ENCODE data around the gene GPR132. TPM values are rescaled to one million over a fixed set of nuclear protein-coding genes. Genes with fewer than 3 reads are reported as not detected.
A peak's percentile ranks its signal among the peaks of the same experiment; 100 is the strongest.
"Not testable (repeated sequence)": the region's sequence is repeated elsewhere in the genome, so short reads cannot be mapped to it uniquely, and the experiment has no call there.

Gene GPR132
- polyA plus RNA-seq, 1 donor (not counting 4 experiments of a cell fraction or from before 2014, with no cell fraction given), result not detected

- Histone ChIP-seq H2AFZ (ENCODE audit: control insufficient read depth, low read length) (no peak overlapping the region), H3K79me2 (ENCODE audit: control insufficient read depth, insufficient read depth, low read length) (peaks cover 5% of the 10 kb centered on the region), H4K20me1 (ENCODE audit: control insufficient read depth, extremely low read depth, insufficient read depth, low read length) (no peaks in the 10 kb centered on the region), H3K27me3 (ENCODE audit: control insufficient read depth, extremely low read depth, insufficient read depth, low read length) (no peaks in the 10 kb centered on the region), H3K36me3 (ENCODE audit: control insufficient read depth in 2 of 2, extremely low read depth in 1 of 2, insufficient read depth in 2 of 2, low read length in 2 of 2) (peaks cover 0 to 2% of the 10 kb centered on the region in 2 experiments), H3K4me3 (ENCODE audit: control insufficient read depth in 2 of 3, extremely low read depth in 1 of 3, insufficient read depth in 2 of 3, low read depth in 1 of 3, low read length in 3 of 3) (no peak overlapping the region), H3K9me1 (ENCODE audit: control insufficient read depth, extremely low read depth, insufficient read depth, low read length) (no peaks in the 10 kb centered on the region), H3K9me3 (ENCODE audit: control insufficient read depth, low read depth, low read length) (no peaks in the 10 kb centered on the region), H3K4me2 (ENCODE audit: control insufficient read depth, extremely low read depth, insufficient read depth, low read depth, low read length) (no peak overlapping the region), H3K4me1 (ENCODE audit: control insufficient read depth, extremely low read depth, insufficient read depth, low read length) (peaks cover 53% of the 10 kb centered on the region), H3K9ac (ENCODE audit: control insufficient read depth, extremely low read depth, insufficient read depth, low read length) (no peak overlapping the region), H3K27ac (ENCODE audit: control insufficient read depth, insufficient read depth, low read length) (no peak overlapping the region)
- TF ChIP-seq CTCF (optimal IDR thresholded peaks at IDR 0.05 in 1 of 3, IDR thresholded peaks at IDR 0.05 in 1 of 3, conservative IDR thresholded peaks at IDR 0.05 in 1 of 3; ENCODE audit: extremely low read depth in 1 of 3, insufficient read depth in 2 of 3, low read length in 3 of 3), result no peak
- dilution Hi-C loops (cut with MboI; ENCODE audit: extremely low pct_ligation_motif_present, low sequenced_read_pairs), result no loop called here
- FAIRE-seq (no peak), DNase-seq (ENCODE audit: low read depth, low spot score) (no peak)
These were observed 35.8 kb downstream of the GPR132 start for GRCh38 chr14:105029402-105029801.

- peak; percentile 93 for DNase-seq (ENCODE audit: low read depth, low spot score)
- H4K20me1 ChIP-seq (ENCODE audit: control insufficient read depth, extremely low read depth, insufficient read depth, low read length), result no peaks in the 10 kb centered on the region
- peak; percentile 92 for FAIRE-seq
- H3K4me3 ChIP-seq (ENCODE audit: control insufficient read depth in 2 of 3, extremely low read depth in 1 of 3, insufficient read depth in 2 of 3, low read depth in 1 of 3, low read length in 3 of 3), result peak overlapping the region in 2 of 3 experiments; percentile 16 to 29
- peak overlapping the region; percentile 11 for H2AFZ ChIP-seq (ENCODE audit: control insufficient read depth, low read length)
- H3K79me2 ChIP-seq (ENCODE audit: control insufficient read depth, insufficient read depth, low read length), result peaks cover 2% of the 10 kb centered on the region
- TF ChIP-seq EZH2 (IDR thresholded peaks at IDR 0.05; ENCODE audit: low read length), result no peak
- no peak for TF ChIP-seq CTCF (optimal IDR thresholded peaks at IDR 0.05 in 1 of 3, IDR thresholded peaks at IDR 0.05 in 1 of 3, conservative IDR thresholded peaks at IDR 0.05 in 1 of 3; ENCODE audit: extremely low read depth in 1 of 3, insufficient read depth in 2 of 3, low read length in 3 of 3)
- H3K27me3 ChIP-seq (ENCODE audit: control insufficient read depth, extremely low read depth, insufficient read depth, low read length), result no peaks in the 10 kb centered on the region
- dilution Hi-C loops (cut with MboI; ENCODE audit: extremely low pct_ligation_motif_present, low sequenced_read_pairs), result no loop called here
- H3K4me1 ChIP-seq (ENCODE audit: control insufficient read depth, extremely low read depth, insufficient read depth, low read length), result peaks cover 63% of the 10 kb centered on the region
- H3K9me1 ChIP-seq (ENCODE audit: control insufficient read depth, extremely low read depth, insufficient read depth, low read length), result no peaks in the 10 kb centered on the region
- peak overlapping the region; percentile 39 for H3K9ac ChIP-seq (ENCODE audit: control insufficient read depth, extremely low read depth, insufficient read depth, low read length)
- no peaks in the 10 kb centered on the region for H3K9me3 ChIP-seq (ENCODE audit: control insufficient read depth, low read depth, low read length)
- peaks cover 0 to 2% of the 10 kb centered on the region in 2 experiments for H3K36me3 ChIP-seq (ENCODE audit: control insufficient read depth in 2 of 2, extremely low read depth in 1 of 2, insufficient read depth in 2 of 2, low read length in 2 of 2)
- H3K4me2 ChIP-seq (ENCODE audit: control insufficient read depth, extremely low read depth, insufficient read depth, low read depth, low read length), result peak overlapping the region; percentile 65
- peak overlapping the region; percentile 77 for H3K27ac ChIP-seq (ENCODE audit: control insufficient read depth, insufficient read depth, low read length)
These were observed 36.8 kb downstream of the GPR132 start for GRCh38 chr14:105028251-105028927.

GRCh38 chr14:105027718-105028117 lies 37.5 kb downstream of the GPR132 start:
- H3K27me3 ChIP-seq (ENCODE audit: control insufficient read depth, extremely low read depth, insufficient read depth, low read length); H3K4me3 ChIP-seq (ENCODE audit: control insufficient read depth in 2 of 3, extremely low read depth in 1 of 3, insufficient read depth in 2 of 3, low read depth in 1 of 3, low read length in 3 of 3); H3K79me2 ChIP-seq (ENCODE audit: control insufficient read depth, insufficient read depth, low read length); FAIRE-seq; DNase-seq (ENCODE audit: low read depth, low spot score); H3K36me3 ChIP-seq (ENCODE audit: control insufficient read depth in 2 of 2, extremely low read depth in 1 of 2, insufficient read depth in 2 of 2, low read length in 2 of 2); dilution Hi-C loops (cut with MboI; ENCODE audit: extremely low pct_ligation_motif_present, low sequenced_read_pairs); H4K20me1 ChIP-seq (ENCODE audit: control insufficient read depth, extremely low read depth, insufficient read depth, low read length); H3K9me3 ChIP-seq (ENCODE audit: control insufficient read depth, low read depth, low read length); H2AFZ ChIP-seq (ENCODE audit: control insufficient read depth, low read length); H3K9me1 ChIP-seq (ENCODE audit: control insufficient read depth, extremely low read depth, insufficient read depth, low read length): not testable (repeated sequence)
- H3K27ac ChIP-seq (ENCODE audit: control insufficient read depth, insufficient read depth, low read length), result peak overlapping the region; percentile 77
- H3K4me1 ChIP-seq (ENCODE audit: control insufficient read depth, extremely low read depth, insufficient read depth, low read length), result peaks cover 68% of the 10 kb centered on the region
- peak overlapping the region; percentile 39 for H3K9ac ChIP-seq (ENCODE audit: control insufficient read depth, extremely low read depth, insufficient read depth, low read length)
- peak overlapping the region; percentile 65 for H3K4me2 ChIP-seq (ENCODE audit: control insufficient read depth, extremely low read depth, insufficient read depth, low read depth, low read length)
